ENCODE measurements around the gene COPB2. TPM values are rescaled to one million over a fixed set of nuclear protein-coding genes. Genes with fewer than 3 reads are reported as not detected.

Gene COPB2
- total and polyA plus RNA-seq, 2 of the 8 experiments (the other 6 are each of a cell fraction or from before 2014, with no cell fraction given): 40.3 to 119 TPM

GRCh38 chr3:139310474-139310933 lies 78.9 kb downstream of the COPB2 start (continued):
- TF ChIP-seq CHD7 (IDR thresholded peaks at IDR 0.05; ENCODE audit: insufficient replicate concordance, low read length) (no peak), ATF3 (IDR thresholded peaks at IDR 0.05; ENCODE audit: insufficient read depth, low read depth, low read length) (no peak), HDAC6 (IDR thresholded peaks at IDR 0.05; ENCODE audit: low read depth, low read length) (no peak)

All from H1 (cell line).